Bronchial epithelial cell (primary cell): Measurements from ENCODE around the gene ACP4. TPM values are rescaled to one million over a fixed set of nuclear protein-coding genes. Genes with fewer than 3 reads are reported as not detected.
"Not testable (repeated sequence)": the region's sequence is repeated elsewhere in the genome, so short reads cannot be mapped to it uniquely, and the experiment has no call there.

Experiments
- DNase-seq: peaks from one replicate; pipeline ENCODE4 v3.0.0-alpha.2; 2010; ENCODE audit warnings: low read depth
- FAIRE-seq: peaks from 2 replicates; lab custom pipeline; 2011; peaks lifted over from hg19 to GRCh38; lab: Jason Lieb, UNC
- H3K27me3 ChIP-seq: 2 replicates; pipeline ENCODE4 v1.5.1; 2011; ENCODE audit warnings: low read length; ENCODE audit not compliant: control insufficient read depth, insufficient read depth
- H3K36me3 ChIP-seq: 2 replicates; pipeline ENCODE4 v1.5.1; 2011; ENCODE audit warnings: low read length; ENCODE audit not compliant: control insufficient read depth, insufficient read depth
- H3K4me3 ChIP-seq: 2 replicates; pipeline ENCODE4 v1.5.1; 2011; ENCODE audit warnings: mild to moderate bottlenecking, low read depth, low read length, control low read depth
- CTCF ChIP-seq: IDR thresholded peaks from 2 replicates; pipeline ENCODE4 v1.5.1; 2011; ENCODE audit warnings: mild to moderate bottlenecking, moderate library complexity, low read length, control low read depth, inconsistent platforms; ENCODE audit not compliant: insufficient read depth, severe bottlenecking
- total RNA-seq: library from RNA; depleted of rRNA; stranded (reverse); fragments of >200 nt; gene quantifications from 2 replicates; pipeline ENCODE4 v1.2.1, GENCODE V29; 2014

The ACP4 gene
- total RNA-seq, 1 donor from 2014 or later, result not detected

GRCh38 chr19:50799547-50799851 is 9.3 kb downstream of the ACP4 start:
- Histone ChIP-seq H3K36me3 (peaks cover 33% of the 10 kb centered on the region), H3K27me3 (no peaks in the 10 kb centered on the region), H3K4me3 (no peak overlapping the region)
- no peak for TF ChIP-seq CTCF
- no peak for DNase-seq
- no peak for FAIRE-seq

- H3K36me3 ChIP-seq, result peaks cover 33% of the 10 kb centered on the region
- DNase-seq (no peak), FAIRE-seq (no peak)
- no peak overlapping the region for H3K4me3 ChIP-seq
- TF ChIP-seq CTCF, result no peak
- no peaks in the 10 kb centered on the region for H3K27me3 ChIP-seq
Observed at GRCh38 chr19:50801107-50801506, 10.9 kb downstream of the ACP4 start.

GRCh38 chr19:50803633-50804419 is 13.6 kb downstream of the ACP4 start:
- FAIRE-seq (no peak), DNase-seq (no peak)
- H3K27me3 ChIP-seq, result no peaks in the 10 kb centered on the region
- peaks cover 22% of the 10 kb centered on the region for H3K36me3 ChIP-seq
- TF ChIP-seq CTCF, result no peak
- peak overlapping the region; percentile 98 for H3K4me3 ChIP-seq

- peak overlapping the region; percentile 98 for H3K4me3 ChIP-seq
- no peaks in the 10 kb centered on the region for H3K27me3 ChIP-seq
- TF ChIP-seq CTCF, result no peak
- H3K36me3 ChIP-seq, result peaks cover 15% of the 10 kb centered on the region
- DNase-seq (peak; percentile 89), FAIRE-seq (no peak)
Observed at GRCh38 chr19:50804420-50805272, 14.4 kb downstream of the ACP4 start.

GRCh38 chr19:50808856-50809255 is 18.6 kb downstream of the ACP4 start:
- Histone ChIP-seq H3K4me3 (no peak overlapping the region), H3K27me3 (no peaks in the 10 kb centered on the region), H3K36me3 (no peaks in the 10 kb centered on the region)
- TF ChIP-seq CTCF, result no peak
- no peak for DNase-seq
- no peak for FAIRE-seq

- H3K4me3 ChIP-seq, H3K27me3 ChIP-seq, FAIRE-seq, DNase-seq, H3K36me3 ChIP-seq: not testable (repeated sequence)
Observed at GRCh38 chr19:50811622-50812238, 21.5 kb downstream of the ACP4 start.
